ENCODE measurements around the gene ARMC2.
"Not testable (repeated sequence)": the region's sequence is repeated elsewhere in the genome, so short reads cannot be mapped to it uniquely, and the experiment has no call there.

ARMC2 gene, protein sequence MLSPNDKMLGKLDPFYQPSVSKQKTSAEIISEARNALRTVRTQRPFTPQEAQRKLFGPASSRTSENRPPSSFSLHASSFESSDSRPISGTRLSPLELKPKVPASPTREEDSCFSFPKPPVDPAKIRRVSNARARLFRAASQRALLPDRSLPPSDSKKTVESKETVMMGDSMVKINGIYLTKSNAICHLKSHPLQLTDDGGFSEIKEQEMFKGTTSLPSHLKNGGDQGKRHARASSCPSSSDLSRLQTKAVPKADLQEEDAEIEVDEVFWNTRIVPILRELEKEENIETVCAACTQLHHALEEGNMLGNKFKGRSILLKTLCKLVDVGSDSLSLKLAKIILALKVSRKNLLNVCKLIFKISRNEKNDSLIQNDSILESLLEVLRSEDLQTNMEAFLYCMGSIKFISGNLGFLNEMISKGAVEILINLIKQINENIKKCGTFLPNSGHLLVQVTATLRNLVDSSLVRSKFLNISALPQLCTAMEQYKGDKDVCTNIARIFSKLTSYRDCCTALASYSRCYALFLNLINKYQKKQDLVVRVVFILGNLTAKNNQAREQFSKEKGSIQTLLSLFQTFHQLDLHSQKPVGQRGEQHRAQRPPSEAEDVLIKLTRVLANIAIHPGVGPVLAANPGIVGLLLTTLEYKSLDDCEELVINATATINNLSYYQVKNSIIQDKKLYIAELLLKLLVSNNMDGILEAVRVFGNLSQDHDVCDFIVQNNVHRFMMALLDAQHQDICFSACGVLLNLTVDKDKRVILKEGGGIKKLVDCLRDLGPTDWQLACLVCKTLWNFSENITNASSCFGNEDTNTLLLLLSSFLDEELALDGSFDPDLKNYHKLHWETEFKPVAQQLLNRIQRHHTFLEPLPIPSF

DNA sequence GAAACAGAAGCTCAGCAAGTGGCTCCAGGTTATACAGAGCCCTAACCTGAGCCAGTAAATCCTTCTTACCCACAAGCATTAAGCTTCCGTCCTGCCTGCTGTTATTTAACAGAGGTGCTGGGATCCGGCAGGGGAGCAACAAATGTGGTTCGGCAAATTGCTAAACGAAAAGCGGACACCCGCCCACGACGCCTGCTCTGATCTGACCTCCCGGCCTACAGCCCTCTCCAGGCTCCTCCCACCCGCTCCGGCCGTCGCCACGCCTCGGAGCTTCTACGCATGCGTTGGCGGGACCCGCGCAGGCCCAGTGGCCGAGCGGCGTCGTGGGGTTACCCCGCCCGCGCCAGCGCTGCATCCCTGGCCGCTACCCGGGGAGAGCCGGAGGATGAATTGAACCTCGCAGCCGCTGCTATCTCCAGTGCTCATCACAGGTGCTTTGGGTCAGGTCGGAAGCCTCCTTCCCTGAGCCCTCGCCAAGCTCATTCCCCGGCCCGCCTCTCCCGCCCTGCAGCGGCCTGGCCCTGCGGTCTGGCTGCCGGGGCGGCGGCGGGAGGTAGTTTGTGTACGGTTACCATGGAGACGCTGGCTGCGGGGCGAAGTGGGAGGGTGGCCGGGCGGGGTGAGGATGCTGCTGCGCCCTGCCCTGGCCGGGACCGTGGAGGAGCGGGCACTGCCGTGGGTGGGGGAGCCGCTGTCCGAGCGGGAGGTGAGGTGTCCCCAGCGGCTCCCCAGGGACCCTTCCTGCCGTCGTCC lies at the start of gene ARMC2:
ARMC2 (plus strand) TSS at position 307 of the 753 bp plus-strand sequence. CDS start 5,846 bp downstream, outside the sequence.
- peak; percentile 83 for DNase-seq (ENCODE audit: low spot score)

GRCh38 chr6:108798670-108799353 lies 49.4 kb upstream of the ARMC2 start:
- DNase-seq (ENCODE audit: low spot score): peak; percentile 62

DNA sequence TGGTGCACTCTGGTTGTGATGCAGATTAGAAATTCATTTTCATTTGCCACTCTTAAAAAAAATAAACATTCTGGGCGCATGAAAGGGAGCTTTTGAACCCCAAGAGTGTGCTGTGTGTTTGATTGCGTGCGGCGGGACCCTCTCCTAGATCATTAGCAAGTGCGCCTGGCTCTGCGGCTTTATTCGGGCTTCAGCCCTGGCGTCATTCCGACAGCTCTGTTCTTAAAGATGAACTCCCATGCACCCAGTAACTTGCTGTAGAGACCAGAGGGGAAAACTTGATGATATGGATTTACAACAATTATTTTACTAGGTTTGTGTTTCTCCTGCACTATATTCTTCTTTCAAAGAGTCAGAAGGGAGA lies 48.9 kb upstream of the ARMC2 start:
- no peak for DNase-seq (ENCODE audit: low spot score)

GRCh38 chr6:108799791-108800190 lies 48.4 kb upstream of the ARMC2 start:
- DNase-seq (ENCODE audit: low spot score): no peak

DNA sequence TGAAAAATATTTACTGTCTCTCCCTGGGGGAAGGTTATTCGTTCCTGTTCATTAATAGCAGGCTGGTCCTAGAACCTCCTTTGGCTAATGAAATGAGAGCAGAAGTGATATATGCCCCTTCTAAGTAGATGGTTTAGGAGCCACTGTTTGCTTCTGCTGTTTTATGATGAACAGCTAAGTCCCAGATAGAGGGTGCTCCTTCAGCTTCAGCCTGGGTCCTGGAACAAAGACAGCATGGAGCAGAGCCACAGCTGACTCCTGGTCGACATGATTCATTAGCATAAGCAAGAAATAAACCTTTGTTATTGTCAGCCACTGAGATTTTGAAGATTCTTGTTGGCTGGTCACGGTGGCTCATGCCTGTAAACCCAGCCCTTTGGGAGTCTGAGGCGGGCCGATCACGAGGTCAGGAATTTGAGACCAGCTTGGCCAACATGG lies 47.8 kb upstream of the ARMC2 start:
- no peak for DNase-seq (ENCODE audit: low spot score)

- no peak for DNase-seq (ENCODE audit: low spot score)
Observed at GRCh38 chr6:108801366-108801765, 46.9 kb upstream of the ARMC2 start.

- no peak for DNase-seq (ENCODE audit: low spot score)
Observed at GRCh38 chr6:108803982-108804490, 44.2 kb upstream of the ARMC2 start.

GRCh38 chr6:108804956-108805355 lies 43.3 kb upstream of the ARMC2 start:
- DNase-seq (ENCODE audit: low spot score): no peak

DNA sequence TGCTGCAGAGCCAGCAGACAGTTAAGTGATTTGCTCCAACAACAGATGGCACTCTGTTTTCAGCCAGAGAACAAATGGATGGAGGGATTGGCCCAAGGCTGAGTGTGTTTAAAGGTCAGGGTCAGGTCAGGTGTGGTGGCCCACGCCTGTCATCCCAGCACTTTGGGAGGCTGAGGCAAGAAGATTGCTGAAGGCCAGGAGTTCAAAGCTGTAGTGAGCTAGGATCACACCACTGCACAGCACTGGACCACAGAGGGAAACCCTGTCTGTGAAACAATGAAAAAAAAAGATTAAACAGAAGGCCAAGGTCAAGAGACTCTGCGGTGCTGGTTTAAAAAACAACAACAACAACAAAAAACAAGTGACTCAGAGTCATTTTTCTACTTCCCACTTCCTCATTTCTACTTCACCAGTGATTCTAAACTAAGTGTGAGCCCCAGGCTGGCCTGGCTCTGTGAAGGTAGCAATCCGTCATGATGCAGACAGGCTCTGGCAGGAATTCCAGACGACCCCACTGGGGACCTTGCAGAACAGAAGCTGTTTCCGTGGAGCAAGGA lies 42.5 kb upstream of the ARMC2 start:
- DNase-seq (ENCODE audit: low spot score): no peak

DNA sequence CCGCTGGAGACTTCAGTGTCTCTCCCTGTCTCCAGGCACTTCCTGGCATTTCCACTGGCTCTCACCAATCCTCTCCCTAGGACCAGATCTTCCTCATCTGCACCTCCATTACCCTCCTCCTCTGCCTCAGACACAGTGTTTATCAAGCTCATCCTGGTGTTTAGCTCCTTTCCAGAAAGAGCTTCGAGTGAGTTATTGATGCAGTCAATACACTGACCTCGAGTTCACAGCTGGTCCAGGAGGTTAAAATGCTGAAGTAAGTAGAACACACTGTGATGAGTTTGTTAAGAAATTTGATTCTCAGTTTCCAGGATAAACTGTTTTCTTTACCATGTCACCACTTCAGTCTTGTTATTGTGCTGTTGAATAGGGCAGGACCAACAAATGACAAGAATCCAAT lies 42.1 kb upstream of the ARMC2 start:
- no peak for DNase-seq (ENCODE audit: low spot score)

GRCh38 chr6:108806665-108807064 lies 41.6 kb upstream of the ARMC2 start:
- no peak for DNase-seq (ENCODE audit: low spot score)

GRCh38 chr6:108807928-108808327 lies 40.3 kb upstream of the ARMC2 start:
- no peak for DNase-seq (ENCODE audit: low spot score)

DNA sequence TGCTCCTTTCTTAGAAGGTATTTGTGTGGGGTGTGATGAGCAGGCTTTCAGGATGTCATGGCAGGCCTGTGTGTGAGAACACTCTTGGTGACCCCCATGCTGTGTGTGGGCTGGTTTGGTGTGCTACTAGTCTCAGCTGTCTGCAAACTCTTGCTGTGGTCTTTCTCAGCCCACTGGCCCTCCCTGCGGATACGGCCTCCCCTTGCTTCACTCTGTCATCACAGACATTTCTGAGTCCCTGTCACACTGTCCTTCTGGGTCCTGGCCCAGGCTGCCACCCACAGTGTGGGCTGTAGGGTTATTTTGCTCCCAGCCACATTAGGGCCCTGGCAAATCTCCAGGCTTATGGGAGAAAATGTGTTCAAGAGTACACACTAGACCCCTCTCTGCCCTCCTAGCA lies 39.0 kb upstream of the ARMC2 start:
- DNase-seq (ENCODE audit: low spot score): no peak

- no peak for DNase-seq (ENCODE audit: low spot score)
Observed at GRCh38 chr6:108810057-108810643, 38.1 kb upstream of the ARMC2 start.

- DNase-seq (ENCODE audit: low spot score): no peak
Observed at GRCh38 chr6:108811490-108811889, 36.7 kb upstream of the ARMC2 start.

- DNase-seq (ENCODE audit: low spot score): not testable (repeated sequence)
Observed at GRCh38 chr6:108813218-108813617, 35.0 kb upstream of the ARMC2 start.

- not testable (repeated sequence) for DNase-seq (ENCODE audit: low spot score)
Observed at GRCh38 chr6:108817276-108817675, 30.9 kb upstream of the ARMC2 start.

DNA sequence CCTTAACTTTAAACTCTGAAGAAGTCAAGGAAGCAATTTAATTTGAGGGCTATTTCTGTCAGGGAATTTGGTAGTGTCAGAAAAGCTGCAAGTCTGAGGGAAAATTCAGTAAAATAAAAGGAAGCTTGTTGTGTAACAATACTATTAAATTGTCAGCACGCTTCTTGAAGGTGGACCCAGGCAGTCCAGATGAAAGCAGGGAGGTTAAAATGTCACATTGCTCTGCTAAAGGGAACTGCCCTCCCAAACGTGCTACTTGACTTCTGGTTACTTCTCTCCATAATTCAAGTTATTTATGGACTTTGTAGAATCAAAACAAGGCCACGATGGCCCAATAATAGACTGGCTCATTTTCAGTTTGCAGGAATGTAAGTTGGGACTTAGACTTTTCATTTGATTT lies 28.2 kb upstream of the ARMC2 start:
- no peak for DNase-seq (ENCODE audit: low spot score)

- no peak for DNase-seq (ENCODE audit: low spot score)
Observed at GRCh38 chr6:108822401-108822800, 25.8 kb upstream of the ARMC2 start.

DNA sequence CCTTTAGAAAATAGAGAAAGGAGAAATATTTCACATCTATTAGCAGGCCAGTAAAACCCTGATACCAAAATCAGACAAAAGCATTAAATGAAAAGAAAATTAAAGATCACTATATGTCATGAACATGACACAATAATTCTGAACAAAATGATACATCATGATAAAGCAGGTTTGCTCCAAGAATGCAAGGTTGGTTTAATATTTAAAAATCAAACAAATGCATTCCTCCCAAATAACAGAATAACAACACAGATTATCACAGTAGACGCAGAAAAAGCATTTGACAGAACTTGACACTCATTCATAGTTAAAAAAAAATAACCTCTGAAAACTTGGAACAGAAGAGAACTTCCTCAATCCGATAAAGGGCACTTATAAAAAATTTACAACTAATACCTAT lies 22.9 kb upstream of the ARMC2 start:
- DNase-seq (ENCODE audit: low spot score): no peak

DNA sequence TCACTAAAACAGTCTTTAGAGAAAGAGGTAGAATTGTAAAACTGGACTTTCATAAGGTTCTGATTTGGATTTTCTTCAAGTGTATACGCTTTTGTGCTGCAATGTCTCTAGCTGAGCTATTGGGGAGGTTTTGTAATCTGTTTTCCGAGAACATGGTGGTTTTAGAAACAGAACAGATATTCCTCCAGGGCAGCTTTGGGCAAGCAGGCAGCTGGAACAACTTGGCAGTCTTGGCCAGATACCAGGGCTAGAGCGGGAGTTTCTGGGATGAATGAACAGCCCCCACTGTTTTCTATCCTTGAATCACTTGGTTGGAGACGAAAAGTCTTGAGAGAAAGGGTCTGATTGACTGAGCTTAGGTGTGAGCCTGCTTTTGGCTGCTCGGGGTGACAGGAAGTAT lies 17.1 kb upstream of the ARMC2 start:
- no peak for DNase-seq (ENCODE audit: low spot score)
